GM18499 (cell line): ENCODE measurements around the gene TOMT.

Source experiments
- ATAC-seq: cut with Tn5 transposase; IDR thresholded peaks from one replicate; pipeline ENCODE4 v1.9.1; 2021; ENCODE audit warnings: moderate number of reproducible peaks; ENCODE audit not compliant: insufficient read depth, unreplicated experiment

TOMT gene

GRCh38 chr11:72157131-72157530 is 51.4 kb downstream of the TOMT start:
- ATAC-seq = no peak
